ENCODE data around the gene TTC13.

DNA sequence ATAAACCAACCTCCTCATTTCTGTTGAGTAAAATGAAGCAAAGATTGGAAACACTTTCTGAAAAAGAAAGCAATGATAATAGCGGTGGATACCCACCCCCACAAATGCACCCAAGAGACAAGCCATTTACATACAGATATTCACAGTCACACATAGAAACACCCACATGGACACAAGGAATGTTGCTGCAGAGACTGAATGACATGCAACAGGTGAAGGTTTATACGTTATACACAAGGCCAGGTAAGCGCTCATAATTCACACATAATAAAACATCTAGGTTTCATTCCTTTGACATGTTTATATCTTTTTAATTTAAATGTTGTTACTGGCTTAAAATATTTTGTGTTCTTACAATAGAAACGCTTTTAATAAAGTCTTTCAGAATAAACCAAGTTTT, 21.5 kb upstream of the TTC13 start:
- TF ChIP-seq, protein P1, sequence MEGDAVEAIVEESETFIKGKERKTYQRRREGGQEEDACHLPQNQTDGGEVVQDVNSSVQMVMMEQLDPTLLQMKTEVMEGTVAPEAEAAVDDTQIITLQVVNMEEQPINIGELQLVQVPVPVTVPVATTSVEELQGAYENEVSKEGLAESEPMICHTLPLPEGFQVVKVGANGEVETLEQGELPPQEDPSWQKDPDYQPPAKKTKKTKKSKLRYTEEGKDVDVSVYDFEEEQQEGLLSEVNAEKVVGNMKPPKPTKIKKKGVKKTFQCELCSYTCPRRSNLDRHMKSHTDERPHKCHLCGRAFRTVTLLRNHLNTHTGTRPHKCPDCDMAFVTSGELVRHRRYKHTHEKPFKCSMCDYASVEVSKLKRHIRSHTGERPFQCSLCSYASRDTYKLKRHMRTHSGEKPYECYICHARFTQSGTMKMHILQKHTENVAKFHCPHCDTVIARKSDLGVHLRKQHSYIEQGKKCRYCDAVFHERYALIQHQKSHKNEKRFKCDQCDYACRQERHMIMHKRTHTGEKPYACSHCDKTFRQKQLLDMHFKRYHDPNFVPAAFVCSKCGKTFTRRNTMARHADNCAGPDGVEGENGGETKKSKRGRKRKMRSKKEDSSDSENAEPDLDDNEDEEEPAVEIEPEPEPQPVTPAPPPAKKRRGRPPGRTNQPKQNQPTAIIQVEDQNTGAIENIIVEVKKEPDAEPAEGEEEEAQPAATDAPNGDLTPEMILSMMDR (conservative IDR thresholded peaks at IDR 0.05; ENCODE audit: low read depth, low read length) = no peak
- TF ChIP-seq EZH2 (IDR thresholded peaks at IDR 0.05; ENCODE audit: low read length, unreplicated experiment) = no peak
